ENCODE data around the gene UIMC1. TPM values are rescaled to one million over a fixed set of nuclear protein-coding genes. Genes with fewer than 3 reads are reported as not detected.

Gene UIMC1
- polyA plus RNA-seq, 1 donor (not counting 4 experiments of a cell fraction or from before 2014, with no cell fraction given) = 29.0 TPM

DNA sequence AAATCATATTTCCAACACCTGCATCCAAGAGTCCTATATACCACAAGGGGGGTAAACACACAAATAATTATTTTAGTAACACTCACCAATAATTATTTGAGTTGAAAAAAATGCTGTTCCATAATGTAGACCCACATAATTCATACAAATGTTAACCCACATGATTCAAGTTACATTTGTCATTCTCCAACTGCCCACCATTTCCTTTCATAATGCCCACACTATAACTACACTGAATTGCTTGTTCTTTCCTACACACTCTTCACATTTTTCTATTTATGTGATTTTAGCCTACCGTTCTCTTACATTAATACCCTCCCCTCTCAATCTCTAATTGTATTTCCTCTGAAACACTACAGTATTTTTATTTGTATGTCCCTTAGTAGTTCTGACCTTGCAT, 71.6 kb downstream of the UIMC1 start:
- H3K9me3 ChIP-seq (ENCODE audit: control insufficient read depth, low read depth, low read length) = no peaks in the 10 kb centered on the region
- FAIRE-seq (no peak), DNase-seq (ENCODE audit: low read depth, low spot score) (no peak)
- H3K79me2 ChIP-seq (ENCODE audit: control insufficient read depth, insufficient read depth, low read length) = no peaks in the 10 kb centered on the region
- no peak overlapping the region for H3K4me2 ChIP-seq (ENCODE audit: control insufficient read depth, extremely low read depth, insufficient read depth, low read depth, low read length)
- H3K27ac ChIP-seq (ENCODE audit: control insufficient read depth, insufficient read depth, low read length) = no peak overlapping the region
- no peak for TF ChIP-seq EZH2 (IDR thresholded peaks at IDR 0.05; ENCODE audit: low read length)
- no peak overlapping the region for H3K4me3 ChIP-seq (ENCODE audit: control insufficient read depth in 2 of 3, extremely low read depth in 1 of 3, insufficient read depth in 2 of 3, low read depth in 1 of 3, low read length in 3 of 3)
- H3K4me1 ChIP-seq (ENCODE audit: control insufficient read depth, extremely low read depth, insufficient read depth, low read length) = peaks cover 6% of the 10 kb centered on the region
- H4K20me1 ChIP-seq (ENCODE audit: control insufficient read depth, extremely low read depth, insufficient read depth, low read length) = no peaks in the 10 kb centered on the region
- H3K9ac ChIP-seq (ENCODE audit: control insufficient read depth, extremely low read depth, insufficient read depth, low read length) = no peak overlapping the region
- dilution Hi-C loops (cut with MboI; ENCODE audit: extremely low pct_ligation_motif_present, low sequenced_read_pairs) = no loop called here
- H3K27me3 ChIP-seq (ENCODE audit: control insufficient read depth, extremely low read depth, insufficient read depth, low read length) = no peaks in the 10 kb centered on the region
- peaks cover 12 to 17% of the 10 kb centered on the region in 2 experiments for H3K36me3 ChIP-seq (ENCODE audit: control insufficient read depth in 2 of 2, extremely low read depth in 1 of 2, insufficient read depth in 2 of 2, low read length in 2 of 2)
- no peaks in the 10 kb centered on the region for H3K9me1 ChIP-seq (ENCODE audit: control insufficient read depth, extremely low read depth, insufficient read depth, low read length)
- no peak overlapping the region for H2AFZ ChIP-seq (ENCODE audit: control insufficient read depth, low read length)

DNA sequence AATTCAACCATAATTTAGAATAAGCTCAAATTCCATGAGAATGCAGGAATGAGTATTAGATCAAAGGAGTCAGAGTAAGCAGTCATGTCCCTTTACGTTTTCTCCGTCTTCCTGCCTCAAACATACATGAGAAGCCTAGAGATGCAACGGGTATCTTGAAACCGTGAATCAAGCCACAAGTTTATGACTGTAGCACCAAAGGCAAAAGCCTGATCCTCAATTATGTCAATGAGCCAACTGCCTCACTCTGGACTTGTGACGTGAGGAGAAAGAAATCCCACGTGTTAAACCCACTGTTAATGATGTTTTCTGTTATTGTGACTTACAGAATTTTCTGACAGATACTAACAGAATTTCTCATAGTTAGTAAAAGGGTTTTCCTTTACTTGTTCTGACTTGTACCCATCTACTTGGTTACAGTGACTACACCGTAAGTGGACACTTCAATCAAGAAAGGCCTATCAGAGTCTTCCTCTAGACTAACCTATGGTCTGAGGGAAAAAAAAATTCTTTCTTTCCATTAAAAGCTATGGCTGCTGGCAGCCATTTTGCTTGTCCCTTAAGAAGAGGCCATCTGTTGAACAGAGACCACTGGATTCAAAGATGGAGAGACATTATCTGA, 72.2 kb downstream of the UIMC1 start:
- Histone ChIP-seq H3K79me2 (ENCODE audit: control insufficient read depth, insufficient read depth, low read length) (no peaks in the 10 kb centered on the region), H3K4me2 (ENCODE audit: control insufficient read depth, extremely low read depth, insufficient read depth, low read depth, low read length) (no peak overlapping the region), H4K20me1 (ENCODE audit: control insufficient read depth, extremely low read depth, insufficient read depth, low read length) (no peaks in the 10 kb centered on the region), H3K27me3 (ENCODE audit: control insufficient read depth, extremely low read depth, insufficient read depth, low read length) (no peaks in the 10 kb centered on the region), H3K9me3 (ENCODE audit: control insufficient read depth, low read depth, low read length) (no peaks in the 10 kb centered on the region), H3K4me3 (ENCODE audit: control insufficient read depth in 2 of 3, extremely low read depth in 1 of 3, insufficient read depth in 2 of 3, low read depth in 1 of 3, low read length in 3 of 3) (no peak overlapping the region), H2AFZ (ENCODE audit: control insufficient read depth, low read length) (no peak overlapping the region), H3K9ac (ENCODE audit: control insufficient read depth, extremely low read depth, insufficient read depth, low read length) (no peak overlapping the region), H3K9me1 (ENCODE audit: control insufficient read depth, extremely low read depth, insufficient read depth, low read length) (no peaks in the 10 kb centered on the region), H3K36me3 (ENCODE audit: control insufficient read depth in 2 of 2, extremely low read depth in 1 of 2, insufficient read depth in 2 of 2, low read length in 2 of 2) (peaks cover 12 to 17% of the 10 kb centered on the region in 2 experiments), H3K4me1 (ENCODE audit: control insufficient read depth, extremely low read depth, insufficient read depth, low read length) (peaks cover 6% of the 10 kb centered on the region), H3K27ac (ENCODE audit: control insufficient read depth, insufficient read depth, low read length) (no peak overlapping the region)
- dilution Hi-C loops (cut with MboI; ENCODE audit: extremely low pct_ligation_motif_present, low sequenced_read_pairs) = no loop called here
- DNase-seq (ENCODE audit: low read depth, low spot score) (no peak), FAIRE-seq (no peak)
- TF ChIP-seq, protein P1, sequence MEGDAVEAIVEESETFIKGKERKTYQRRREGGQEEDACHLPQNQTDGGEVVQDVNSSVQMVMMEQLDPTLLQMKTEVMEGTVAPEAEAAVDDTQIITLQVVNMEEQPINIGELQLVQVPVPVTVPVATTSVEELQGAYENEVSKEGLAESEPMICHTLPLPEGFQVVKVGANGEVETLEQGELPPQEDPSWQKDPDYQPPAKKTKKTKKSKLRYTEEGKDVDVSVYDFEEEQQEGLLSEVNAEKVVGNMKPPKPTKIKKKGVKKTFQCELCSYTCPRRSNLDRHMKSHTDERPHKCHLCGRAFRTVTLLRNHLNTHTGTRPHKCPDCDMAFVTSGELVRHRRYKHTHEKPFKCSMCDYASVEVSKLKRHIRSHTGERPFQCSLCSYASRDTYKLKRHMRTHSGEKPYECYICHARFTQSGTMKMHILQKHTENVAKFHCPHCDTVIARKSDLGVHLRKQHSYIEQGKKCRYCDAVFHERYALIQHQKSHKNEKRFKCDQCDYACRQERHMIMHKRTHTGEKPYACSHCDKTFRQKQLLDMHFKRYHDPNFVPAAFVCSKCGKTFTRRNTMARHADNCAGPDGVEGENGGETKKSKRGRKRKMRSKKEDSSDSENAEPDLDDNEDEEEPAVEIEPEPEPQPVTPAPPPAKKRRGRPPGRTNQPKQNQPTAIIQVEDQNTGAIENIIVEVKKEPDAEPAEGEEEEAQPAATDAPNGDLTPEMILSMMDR (optimal IDR thresholded peaks at IDR 0.05 in 1 of 3, IDR thresholded peaks at IDR 0.05 in 1 of 3, conservative IDR thresholded peaks at IDR 0.05 in 1 of 3; ENCODE audit: extremely low read depth in 1 of 3, insufficient read depth in 2 of 3, low read length in 3 of 3) = no peak
- TF ChIP-seq EZH2 (IDR thresholded peaks at IDR 0.05; ENCODE audit: low read length) = no peak

DNA sequence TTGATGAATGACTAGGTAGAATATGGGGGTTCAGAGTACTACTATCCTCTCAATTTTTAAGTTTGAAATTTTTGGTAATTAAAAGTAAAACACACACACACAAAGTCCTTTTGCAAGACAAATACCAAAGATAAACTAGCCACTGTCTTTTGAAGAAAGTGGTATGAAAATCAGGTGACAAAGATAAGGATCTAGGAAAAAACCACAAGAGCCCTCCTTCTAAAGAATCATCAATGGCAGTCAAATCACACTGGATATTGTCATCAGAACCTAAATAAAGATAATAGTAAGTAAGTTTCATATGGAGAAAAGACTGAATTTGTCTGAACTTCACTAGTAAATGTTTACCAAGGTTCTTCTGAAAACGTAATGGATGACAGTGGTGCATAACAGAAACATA, 76.9 kb downstream of the UIMC1 start:
- Histone ChIP-seq H3K4me1 (ENCODE audit: control insufficient read depth, extremely low read depth, insufficient read depth, low read length) (peaks cover 2% of the 10 kb centered on the region), H2AFZ (ENCODE audit: control insufficient read depth, low read length) (no peak overlapping the region), H3K9me3 (ENCODE audit: control insufficient read depth, low read depth, low read length) (no peaks in the 10 kb centered on the region), H3K9ac (ENCODE audit: control insufficient read depth, extremely low read depth, insufficient read depth, low read length) (no peak overlapping the region), H3K27ac (ENCODE audit: control insufficient read depth, insufficient read depth, low read length) (no peak overlapping the region), H3K27me3 (ENCODE audit: control insufficient read depth, extremely low read depth, insufficient read depth, low read length) (no peaks in the 10 kb centered on the region), H3K36me3 (ENCODE audit: control insufficient read depth in 2 of 2, extremely low read depth in 1 of 2, insufficient read depth in 2 of 2, low read length in 2 of 2) (peaks cover 3 to 10% of the 10 kb centered on the region in 2 experiments), H4K20me1 (ENCODE audit: control insufficient read depth, extremely low read depth, insufficient read depth, low read length) (no peaks in the 10 kb centered on the region), H3K79me2 (ENCODE audit: control insufficient read depth, insufficient read depth, low read length) (peaks cover 2% of the 10 kb centered on the region), H3K9me1 (ENCODE audit: control insufficient read depth, extremely low read depth, insufficient read depth, low read length) (no peaks in the 10 kb centered on the region), H3K4me2 (ENCODE audit: control insufficient read depth, extremely low read depth, insufficient read depth, low read depth, low read length) (no peak overlapping the region), H3K4me3 (ENCODE audit: control insufficient read depth in 2 of 3, extremely low read depth in 1 of 3, insufficient read depth in 2 of 3, low read depth in 1 of 3, low read length in 3 of 3) (no peak overlapping the region)
- DNase-seq (ENCODE audit: low read depth, low spot score) (no peak), FAIRE-seq (no peak)
- TF ChIP-seq EZH2 (IDR thresholded peaks at IDR 0.05; ENCODE audit: low read length) = no peak
- TF ChIP-seq, protein P1 (optimal IDR thresholded peaks at IDR 0.05 in 1 of 3, IDR thresholded peaks at IDR 0.05 in 1 of 3, conservative IDR thresholded peaks at IDR 0.05 in 1 of 3; ENCODE audit: extremely low read depth in 1 of 3, insufficient read depth in 2 of 3, low read length in 3 of 3) = no peak
- dilution Hi-C loops (cut with MboI; ENCODE audit: extremely low pct_ligation_motif_present, low sequenced_read_pairs) = no loop called here
